MCF 10A (cell line): Measurements from ENCODE around the gene TFCP2L1. TPM values are rescaled to one million over a fixed set of nuclear protein-coding genes. Genes with fewer than 3 reads are reported as not detected.

Experiments used
- BruUV-seq: library from RNA; stranded (reverse); fragments of 400-500 nt; replicated peaks from 2 replicates; lab custom pipeline; 2021; lab: Mats Ljungman, UMichigan
- CTCF ChIA-PET: fragments of 300-600 bp; sonication (Branson Sonifier 250); formaldehyde crosslinking; extraction: SDS; loops from one replicate; lab custom pipeline; 2021; ENCODE audit warnings: antibody characterized with exemption, inconsistent platforms; lab: Yijun Ruan, JAX
- POLR2A ChIA-PET: fragments of 300-600, 350-650 bp; sonication (Branson Sonifier 250); formaldehyde crosslinking; extraction: SDS; loops from one replicate; lab custom pipeline; 2020; ENCODE audit warnings: antibody characterized with exemption, inconsistent platforms; lab: Yijun Ruan, JAX
- DNase-seq: peaks from one replicate; pipeline ENCODE4 v3.0.0-alpha.2; 2018; ENCODE audit not compliant: unreplicated experiment
- H3K27ac Mint-ChIP-seq: one replicate; pipeline ENCODE4 v1.8.0; 2022; ENCODE audit warnings: mild to moderate bottlenecking, low read depth, mixed read lengths; ENCODE audit not compliant: unreplicated experiment
- H3K27me3 Mint-ChIP-seq: one replicate; pipeline ENCODE4 v1.8.0; 2022; ENCODE audit warnings: mixed read lengths; ENCODE audit not compliant: insufficient read depth, unreplicated experiment
- H3K36me3 Mint-ChIP-seq: one replicate; pipeline ENCODE4 v1.8.0; 2022; ENCODE audit warnings: mild to moderate bottlenecking, moderate library complexity, mixed read lengths; ENCODE audit not compliant: insufficient read depth, unreplicated experiment
- H3K4me1 Mint-ChIP-seq: one replicate; pipeline ENCODE4 v1.8.0; 2022; ENCODE audit warnings: mixed read lengths; ENCODE audit not compliant: insufficient read depth, unreplicated experiment
- H3K4me3 Mint-ChIP-seq: one replicate; pipeline ENCODE4 v1.8.0; 2022; ENCODE audit warnings: mild to moderate bottlenecking, moderate library complexity, mixed read lengths; ENCODE audit not compliant: unreplicated experiment
- H3K9me3 Mint-ChIP-seq: one replicate; pipeline ENCODE4 v1.8.0; 2022; ENCODE audit warnings: mixed read lengths; ENCODE audit not compliant: unreplicated experiment
- CTCF ChIP-seq: fragments of 200-600 bp; IDR thresholded peaks from one replicate; pipeline ENCODE4 v1.8.0; 2022; ENCODE audit warnings: antibody characterized with exemption, mild to moderate bottlenecking; ENCODE audit not compliant: unreplicated experiment
- intact Hi-C: fragments of 100-400 bp; cut with micrococcal nuclease; formaldehyde crosslinking; loops from 2 replicates; pipeline ENCODE4 v1.14.1; 2022
- total RNA-seq: library from RNA; stranded (reverse); gene quantifications from 2 replicates; pipeline ENCODE4 v1.2.3, GENCODE V29; 2022

Gene TFCP2L1
- total RNA-seq, 1 experiment from 2014 or later = 22.6 TPM

- no peaks in the 10 kb centered on the region for H3K9me3 Mint-ChIP-seq
- H3K36me3 Mint-ChIP-seq = peaks cover 52% of the 10 kb centered on the region
- CTCF ChIA-PET = interaction anchor here (0.6 kb wide), 2 partner anchors 37 to 759 kb away, joined by 3 to 6 read pairs; no protein-coding TSS in a partner anchor
- no peaks in the 10 kb centered on the region for H3K27me3 Mint-ChIP-seq
- intact Hi-C loops = loop anchor here (10.0 kb wide), 1 partner anchor 124 kb away; no protein-coding TSS in a partner anchor
- no peak overlapping the region for H3K27ac Mint-ChIP-seq
- DNase-seq = no peak
- no peak overlapping the region for H3K4me3 Mint-ChIP-seq
- TF ChIP-seq CTCF = no peak
- peaks cover 6% of the 10 kb centered on the region for H3K4me1 Mint-ChIP-seq
- no TSS peak for BruUV-seq
- POLR2A ChIA-PET = interaction anchor here (1.2 kb wide), 1 partner anchor 137 kb away, joined by 3 read pairs; no protein-coding TSS in a partner anchor
Observed at GRCh38 chr2:121218386-121218938, 66.5 kb downstream of the TFCP2L1 start.

- intact Hi-C loops = loop anchor here (10.0 kb wide), 1 partner anchor 123 kb away; no protein-coding TSS in a partner anchor
- DNase-seq = no peak
- ChIA-PET POLR2A (no interaction called here), CTCF (no interaction called here)
- no peak for TF ChIP-seq CTCF
- Mint-ChIP-seq H3K36me3 (peaks cover 58% of the 10 kb centered on the region), H3K4me3 (no peak overlapping the region), H3K9me3 (no peaks in the 10 kb centered on the region), H3K27me3 (no peaks in the 10 kb centered on the region), H3K4me1 (peaks cover 6% of the 10 kb centered on the region), H3K27ac (no peak overlapping the region)
- BruUV-seq = no TSS peak
Observed at GRCh38 chr2:121217627-121218026, 67.4 kb downstream of the TFCP2L1 start.

- ChIA-PET CTCF (interaction anchor here (0.9 to 1.2 kb wide), 2 partner anchors 14 to 142 kb away, joined by 3 to 4 read pairs; no protein-coding TSS in a partner anchor), POLR2A (interaction anchor here (7.5 kb wide), 1 partner anchor 16 kb away, joined by 69 read pairs; no protein-coding TSS in a partner anchor)
- intact Hi-C loops = loop anchor here (10.0 kb wide), 1 partner anchor 119 kb away; no protein-coding TSS in a partner anchor
- no peak for DNase-seq
- Mint-ChIP-seq H3K36me3 (peaks cover 42% of the 10 kb centered on the region), H3K9me3 (no peaks in the 10 kb centered on the region), H3K27me3 (no peaks in the 10 kb centered on the region), H3K27ac (no peak overlapping the region), H3K4me3 (no peak overlapping the region), H3K4me1 (peaks cover 22% of the 10 kb centered on the region)
- TF ChIP-seq CTCF = no peak
- BruUV-seq = no TSS peak
Observed at GRCh38 chr2:121214296-121214695, 70.7 kb downstream of the TFCP2L1 start.

- no TSS peak for BruUV-seq
- no peaks in the 10 kb centered on the region for H3K27me3 Mint-ChIP-seq
- no peak for TF ChIP-seq CTCF
- no peaks in the 10 kb centered on the region for H3K9me3 Mint-ChIP-seq
- CTCF ChIA-PET = interaction anchor here (1.0 to 1.2 kb wide), 2 partner anchors 118 to 142 kb away, joined by 4 to 5 read pairs; no protein-coding TSS in a partner anchor
- no peak overlapping the region for H3K4me3 Mint-ChIP-seq
- H3K27ac Mint-ChIP-seq = no peak overlapping the region
- peaks cover 42% of the 10 kb centered on the region for H3K36me3 Mint-ChIP-seq
- POLR2A ChIA-PET = interaction anchor here (0.7 to 7.5 kb wide), 2 partner anchors 15 to 115 kb away, joined by 3 to 69 read pairs; no protein-coding TSS in a partner anchor
- intact Hi-C loops = loop anchor here (10.0 kb wide), 1 partner anchor 119 kb away; no protein-coding TSS in a partner anchor
- no peak for DNase-seq
- peaks cover 22% of the 10 kb centered on the region for H3K4me1 Mint-ChIP-seq
Observed at GRCh38 chr2:121213386-121213785, 71.6 kb downstream of the TFCP2L1 start.
